Measurements from ENCODE around the gene ARHGEF40. TPM values are rescaled to one million over a fixed set of nuclear protein-coding genes. Genes with fewer than 3 reads are reported as not detected.

Gene ARHGEF40
- total RNA-seq, 8 experiments from 2014 or later: 15.0 to 61.4 (median 24.8) TPM

DNA sequence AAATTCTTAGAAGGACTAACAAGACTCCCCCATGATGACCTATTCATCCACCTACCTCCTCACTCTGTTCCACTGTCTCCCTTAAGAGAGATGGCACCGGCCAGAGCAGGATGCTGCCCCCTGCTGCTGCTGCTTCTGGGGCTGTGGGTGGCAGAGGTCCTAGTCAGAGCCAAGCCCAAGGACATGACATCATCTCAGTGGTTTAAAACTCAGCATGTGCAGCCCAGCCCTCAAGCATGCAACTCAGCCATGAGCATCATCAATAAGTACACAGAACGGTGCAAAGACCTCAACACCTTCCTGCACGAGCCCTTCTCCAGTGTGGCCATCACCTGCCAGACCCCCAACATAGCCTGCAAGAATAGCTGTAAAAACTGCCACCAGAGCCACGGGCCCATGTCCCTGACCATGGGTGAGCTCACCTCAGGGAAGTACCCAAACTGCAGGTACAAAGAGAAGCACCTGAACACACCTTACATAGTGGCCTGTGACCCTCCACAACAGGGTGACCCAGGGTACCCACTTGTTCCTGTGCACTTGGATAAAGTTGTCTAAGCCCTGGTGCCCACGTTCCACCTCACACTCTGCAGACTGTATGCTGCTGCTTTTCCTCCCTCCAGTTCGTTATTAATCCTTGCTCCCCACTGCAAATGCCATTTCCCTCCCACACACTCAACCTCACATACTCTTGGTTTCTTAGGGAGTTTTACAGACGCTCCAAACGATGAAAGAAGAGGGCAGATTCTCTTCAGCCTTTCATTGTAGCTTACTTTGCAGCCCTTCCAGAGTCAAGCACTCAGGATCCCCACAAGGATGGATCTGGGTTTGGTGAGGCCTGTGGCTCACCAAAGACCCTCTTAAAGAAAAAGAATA is 12.1 kb upstream of the ARHGEF40 start, which contains the start of gene RNASE8:
Gene RNASE8 (plus strand): TSS at position 20 of the 873 bp plus-strand sequence. CDS start 71 bp downstream, at position 91.
- no peak within 1 kb of the TSS for H3K4me3 ChIP-seq
- peak in 5 of 8 experiments; percentile 13 to 78 (median 39) for ATAC-seq (replicated peaks in 6 of 8)
- H3K4me1 ChIP-seq (replicated peaks in 1 of 2): peaks cover 0 to 4% of the 10 kb centered on the region in 2 donors
- in situ Hi-C loops (cut with MboI; ENCODE audit: low pct_unique_long_range_greater_than_20kb in 2 of 9, low sequenced_read_pairs in 9 of 9, unreplicated experiment in 9 of 9): no loop called here
- WGBS, 10 experiments: 8 to 90% (median 56%) methylated on average over 2 to 5 of the region's 8 CpGs; no CpG with 5 or more reads in 3 of the 10 experiments
- H3K27ac ChIP-seq: no peak within 1 kb of the TSS

DNA sequence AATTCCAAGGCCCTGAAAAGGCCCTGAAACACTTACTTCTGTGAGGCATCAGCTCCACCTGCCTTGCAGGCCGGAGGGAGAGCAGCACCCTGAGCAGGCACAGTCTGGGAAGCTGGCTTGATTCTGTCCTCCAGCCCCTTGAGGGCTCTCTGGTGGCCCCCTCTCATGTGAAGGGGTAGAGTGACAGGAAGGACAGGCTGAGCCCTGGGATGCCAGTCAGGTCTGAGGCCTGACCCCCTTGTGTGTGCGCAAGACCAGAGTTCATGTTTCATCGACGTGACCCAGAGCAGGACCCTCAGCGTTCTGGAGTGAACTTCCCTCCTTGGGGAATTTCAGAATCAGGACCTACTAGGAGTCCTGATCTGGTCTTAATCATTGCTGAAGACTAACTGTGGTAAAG is 11.2 kb upstream of the ARHGEF40 start:
- Histone ChIP-seq H3K4me1 (replicated peaks in 1 of 2) (peaks cover 0 to 4% of the 10 kb centered on the region in 2 donors), H3K27ac (no peak overlapping the region), H3K4me3 (no peak overlapping the region)
- no peak for ATAC-seq (replicated peaks in 6 of 8)
- WGBS, 10 experiments: 0 to 94% (median 82%) methylated on average over 1 to 4 of the region's 5 CpGs; no CpG with 5 or more reads in 3 of the 10 experiments
- in situ Hi-C loops (cut with MboI; ENCODE audit: low pct_unique_long_range_greater_than_20kb in 2 of 9, low sequenced_read_pairs in 9 of 9, unreplicated experiment in 9 of 9): no loop called here

DNA sequence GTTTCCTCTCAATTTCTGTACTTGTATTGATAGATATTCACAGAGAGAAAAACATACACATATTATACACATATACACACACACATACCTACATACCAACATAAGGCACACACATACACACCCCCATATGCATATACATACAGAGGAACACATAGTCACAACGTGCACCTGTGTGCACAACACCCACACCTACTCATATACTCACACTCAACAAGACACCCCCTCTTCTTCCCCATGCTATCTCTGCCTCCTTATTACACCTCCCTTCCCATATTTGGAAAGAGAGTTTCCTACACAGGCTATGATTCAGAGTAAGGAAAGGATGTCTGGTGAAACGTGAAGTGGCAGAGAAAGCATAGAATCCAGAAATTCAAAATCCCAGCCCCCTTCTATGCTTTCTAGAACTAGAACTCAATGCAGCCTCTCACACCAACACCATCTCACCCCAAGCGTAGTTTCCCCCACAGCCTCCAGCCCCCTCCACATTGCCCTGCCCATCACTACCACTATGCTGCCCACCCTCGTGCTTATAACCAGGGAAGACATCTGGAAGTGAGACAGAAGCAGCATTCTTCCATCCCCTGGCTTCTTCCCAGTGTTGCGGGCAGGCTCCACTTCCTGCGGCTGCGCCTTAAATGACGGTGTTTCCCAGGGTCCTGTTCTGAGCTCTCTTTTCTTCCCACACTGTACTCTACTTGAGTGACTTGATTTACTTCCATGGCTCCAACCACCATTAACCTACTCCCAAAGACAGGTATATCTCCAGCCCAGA is 10.1 kb upstream of the ARHGEF40 start:
- ATAC-seq (replicated peaks in 6 of 8): no peak
- H3K27ac ChIP-seq: no peak overlapping the region
- no peak overlapping the region for H3K4me3 ChIP-seq
- 10 to 97% (median 78%) methylated on average over 1 to 5 of the region's 8 CpGs; no CpG with 5 or more reads in 2 of the 10 experiments for WGBS, 10 experiments
- in situ Hi-C loops (cut with MboI; ENCODE audit: low pct_unique_long_range_greater_than_20kb in 2 of 9, low sequenced_read_pairs in 9 of 9, unreplicated experiment in 9 of 9): no loop called here
- H3K4me1 ChIP-seq (replicated peaks in 1 of 2): peaks cover 0 to 4% of the 10 kb centered on the region in 2 donors

DNA sequence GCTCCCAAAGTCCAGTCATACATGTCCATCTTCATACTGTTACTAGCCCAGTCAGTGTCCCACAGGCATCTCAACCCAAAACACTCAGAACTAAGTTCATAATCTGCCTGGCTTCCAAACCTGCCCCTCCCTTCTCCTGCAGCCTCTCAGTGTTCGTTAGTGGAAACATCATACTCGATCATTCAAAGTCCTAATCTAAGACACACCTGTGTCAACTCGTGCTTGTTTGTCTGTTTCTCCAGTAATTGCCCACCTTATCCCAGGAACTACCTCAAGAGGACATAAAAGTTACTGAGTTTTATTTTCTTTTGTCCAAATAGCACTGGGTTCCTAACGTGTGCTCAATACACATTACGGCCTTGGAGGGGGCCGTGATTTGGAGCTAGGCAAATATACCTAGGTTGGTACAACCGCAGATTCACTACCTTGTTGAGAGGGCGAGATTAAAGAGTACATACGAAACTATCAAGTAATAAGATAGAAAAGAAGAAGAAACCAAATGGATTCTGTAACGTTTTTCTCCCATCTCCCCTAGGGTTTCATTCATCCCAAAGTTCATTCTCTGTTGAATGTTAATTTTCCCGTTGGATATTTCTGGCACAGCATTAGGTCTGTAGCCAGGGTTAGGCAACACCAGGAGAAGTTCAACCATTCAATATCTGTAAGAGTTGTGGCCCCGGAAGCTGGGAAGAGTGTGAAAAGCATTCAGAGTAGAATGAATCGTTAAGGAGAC is 9.3 kb upstream of the ARHGEF40 start:
- WGBS, 10 experiments: 36 to 91% (median 73%) methylated on average over 2 to 13 of the region's 13 CpGs
- Histone ChIP-seq H3K4me1 (replicated peaks in 1 of 2) (no peaks in the 10 kb centered on the region), H3K4me3 (no peak overlapping the region), H3K27ac (no peak overlapping the region)
- ATAC-seq (replicated peaks in 6 of 8): no peak
- in situ Hi-C loops (cut with MboI; ENCODE audit: low pct_unique_long_range_greater_than_20kb in 2 of 9, low sequenced_read_pairs in 9 of 9, unreplicated experiment in 9 of 9): no loop called here

DNA sequence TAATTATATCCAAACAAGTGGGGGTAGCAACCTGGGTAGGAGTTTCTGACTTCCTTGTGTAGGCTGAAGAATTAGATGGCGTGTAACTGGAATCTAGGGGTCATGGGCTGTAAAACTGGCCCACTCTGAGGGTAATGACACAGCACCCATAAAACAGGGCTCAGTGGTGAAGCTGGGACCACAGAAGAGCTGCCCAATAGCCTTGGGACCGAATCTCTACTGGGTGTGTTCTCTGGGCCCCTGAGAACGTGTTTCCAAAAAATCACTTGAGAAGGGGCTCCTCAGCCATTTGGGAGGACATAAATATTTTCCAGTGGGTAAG is 8.8 kb upstream of the ARHGEF40 start:
- ATAC-seq (replicated peaks in 6 of 8): no peak
- in situ Hi-C loops (cut with MboI; ENCODE audit: low pct_unique_long_range_greater_than_20kb in 2 of 9, low sequenced_read_pairs in 9 of 9, unreplicated experiment in 9 of 9): no loop called here
- Histone ChIP-seq H3K27ac (no peak overlapping the region), H3K4me3 (no peak overlapping the region), H3K4me1 (replicated peaks in 1 of 2) (no peaks in the 10 kb centered on the region)
- 62 to 100% (median 72%) methylated on average over 1 to 3 of the region's 3 CpGs; no CpG with 5 or more reads in 4 of the 10 experiments for WGBS, 10 experiments

DNA sequence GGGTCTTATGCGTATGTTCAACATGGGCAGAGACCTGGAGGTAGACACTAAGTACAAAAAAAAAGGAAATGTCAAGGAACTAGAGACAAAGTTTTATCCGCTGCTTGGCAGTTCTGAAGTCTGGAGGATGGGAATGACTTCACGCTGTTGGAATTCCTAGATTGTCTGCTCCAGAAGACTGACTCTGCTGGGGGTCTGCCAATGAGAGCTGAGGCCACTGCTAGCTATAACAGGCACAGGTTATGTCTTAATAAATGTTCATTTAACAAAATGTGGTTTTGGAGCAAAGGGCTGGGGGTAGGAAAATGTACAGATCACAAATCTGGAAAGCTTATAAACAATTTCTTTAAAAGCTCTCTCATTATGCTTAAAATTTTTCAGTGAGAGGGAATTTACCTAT is 6.6 kb upstream of the ARHGEF40 start:
- H3K27ac ChIP-seq: no peak overlapping the region
- peak in 1 of 8 experiments; percentile 38 for ATAC-seq (replicated peaks in 6 of 8)
- in situ Hi-C loops (cut with MboI; ENCODE audit: low pct_unique_long_range_greater_than_20kb in 2 of 9, low sequenced_read_pairs in 9 of 9, unreplicated experiment in 9 of 9): no loop called here
- 15 to 83% (median 47%) methylated on average over 1 to 3 of the region's 3 CpGs for WGBS, 10 experiments
- H3K4me1 ChIP-seq (replicated peaks in 1 of 2): peaks cover 0 to 3% of the 10 kb centered on the region in 2 donors
- H3K4me3 ChIP-seq: no peak overlapping the region

DNA sequence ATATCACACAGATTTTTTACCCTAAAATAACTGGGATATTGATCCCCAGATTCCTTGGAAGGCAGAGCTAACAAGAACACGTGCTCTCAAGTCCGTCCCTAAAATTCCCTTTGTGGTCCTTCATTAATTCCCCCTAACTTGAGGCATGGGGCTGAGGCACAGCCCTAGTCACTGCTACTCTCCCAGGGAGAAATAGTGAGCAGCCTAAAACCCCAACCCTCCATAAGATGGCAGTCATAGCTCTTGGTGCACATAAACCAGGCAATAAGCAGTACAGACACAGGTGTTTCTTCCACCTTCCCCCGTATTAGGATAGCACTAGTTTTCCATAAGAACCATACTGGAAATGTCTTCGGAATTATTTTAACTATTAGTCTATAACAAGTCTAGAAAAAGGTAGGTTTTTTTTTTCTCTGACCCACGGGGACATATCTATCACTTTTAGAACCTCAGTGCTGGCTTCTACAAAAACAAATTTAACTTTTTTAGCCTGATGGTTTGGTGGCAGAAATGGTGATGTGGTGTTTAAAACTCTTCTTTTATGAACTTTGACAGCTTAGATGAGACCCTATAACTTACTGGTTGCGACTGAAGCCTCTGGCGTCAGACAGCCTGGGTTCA is 3.1 kb upstream of the ARHGEF40 start:
- Histone ChIP-seq H3K4me1 (replicated peaks in 1 of 2) (peaks cover 9 to 13% of the 10 kb centered on the region in 2 donors), H3K4me3 (no peak overlapping the region), H3K27ac (no peak overlapping the region)
- WGBS, 10 experiments: 42 to 100% (median 67%) methylated on average over 3 to 7 of the region's 7 CpGs
- in situ Hi-C loops (cut with MboI; ENCODE audit: low pct_unique_long_range_greater_than_20kb in 2 of 9, low sequenced_read_pairs in 9 of 9, unreplicated experiment in 9 of 9): no loop called here
- no peak for ATAC-seq (replicated peaks in 6 of 8)

DNA sequence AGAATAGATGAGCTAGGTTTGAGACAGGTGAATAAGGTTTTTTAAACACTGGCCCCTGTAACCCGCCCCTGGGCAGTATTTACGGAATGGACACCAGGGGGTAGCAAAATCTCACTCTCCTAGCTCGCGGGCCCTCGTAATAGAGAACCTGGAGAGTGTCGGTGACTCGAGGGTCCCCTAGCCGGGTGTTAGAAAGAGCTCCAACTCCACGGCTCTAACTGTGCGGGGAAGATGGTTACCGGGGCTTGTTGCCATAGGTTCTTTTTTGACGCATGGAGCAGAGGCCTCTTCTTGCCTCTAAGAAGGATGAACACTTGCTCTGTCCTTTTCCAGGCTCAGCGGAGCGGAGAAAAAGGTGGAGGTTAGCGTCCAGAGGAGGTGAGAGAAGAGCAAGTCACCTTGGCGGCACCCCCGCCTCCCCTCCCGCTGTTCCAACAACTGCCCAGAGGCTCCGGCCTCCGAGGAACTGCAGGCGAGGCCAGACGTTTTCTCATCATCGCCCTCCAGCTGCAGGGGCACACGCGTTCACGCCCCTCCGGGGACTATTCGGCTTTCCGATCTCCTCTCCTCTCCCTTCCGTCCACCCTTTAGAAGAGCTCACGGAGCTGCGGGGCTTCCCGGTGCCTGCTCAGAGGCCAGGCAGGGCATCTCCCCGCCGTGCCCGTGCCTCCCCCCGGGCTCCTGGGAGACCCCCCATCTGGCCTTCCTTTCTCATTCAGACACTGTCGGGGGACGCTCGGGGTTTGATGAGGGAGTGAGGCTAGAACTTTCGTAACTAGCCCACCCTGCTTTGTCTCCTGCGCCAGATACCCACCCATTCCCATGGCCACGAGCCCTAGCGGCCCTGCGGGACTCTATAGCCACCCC is 1.4 kb upstream of the ARHGEF40 start:
- in situ Hi-C loops (cut with MboI; ENCODE audit: low pct_unique_long_range_greater_than_20kb in 2 of 9, low sequenced_read_pairs in 9 of 9, unreplicated experiment in 9 of 9): no loop called here
- peaks cover 11 to 16% of the 10 kb centered on the region in 2 donors for H3K4me1 ChIP-seq (replicated peaks in 1 of 2)
- peak overlapping the region; percentile 91 to 94 for H3K27ac ChIP-seq
- H3K4me3 ChIP-seq: peak overlapping the region; percentile 60 to 89 (median 79)
- WGBS, 10 experiments: 0 to 30% (median 20%) methylated on average over 1 to 6 of the region's 45 CpGs; no CpG with 5 or more reads in 3 of the 10 experiments
- peak in 4 of 8 experiments; percentile 5 to 9 (median 6) for ATAC-seq (replicated peaks in 6 of 8)

DNA sequence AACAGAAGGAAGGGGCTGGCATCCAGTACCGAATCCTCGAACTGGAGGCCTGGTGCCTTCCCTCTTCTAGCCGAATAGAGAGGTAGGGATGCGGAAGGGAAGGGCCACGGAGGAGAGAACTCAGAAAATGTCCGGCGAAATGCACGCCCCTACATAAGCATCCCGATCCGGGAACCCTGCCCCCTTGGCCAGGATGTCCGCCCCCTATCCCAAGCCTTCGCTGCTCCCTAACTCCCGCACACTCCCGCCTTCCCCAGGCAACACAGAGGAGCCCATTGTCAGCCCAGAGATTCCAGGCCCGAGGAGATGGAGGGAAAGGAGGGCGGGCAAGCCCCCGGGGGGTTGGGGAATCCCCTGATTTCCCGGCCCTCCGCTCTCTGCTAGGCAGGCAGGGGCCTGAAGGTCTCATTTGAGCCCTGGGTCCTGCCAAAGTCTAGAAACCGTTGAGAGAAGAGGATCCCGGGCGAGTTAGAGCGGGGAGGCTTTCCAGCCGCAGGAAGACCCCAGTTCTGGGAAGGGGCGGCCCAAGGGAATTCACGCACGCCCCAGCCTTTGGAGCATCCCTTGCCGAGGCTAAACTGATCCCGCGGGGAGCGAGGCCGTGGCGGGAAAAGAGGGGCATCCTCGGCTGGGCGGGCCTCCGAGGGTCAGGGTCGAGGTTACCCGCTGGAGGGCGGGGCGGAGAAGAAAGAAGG is 569 bp upstream of the ARHGEF40 start:
- Histone ChIP-seq H3K27ac (peak overlapping the region; percentile 91 to 94), H3K4me3 (peak overlapping the region; percentile 60 to 89 (median 79)), H3K4me1 (replicated peaks in 1 of 2) (peaks cover 11 to 16% of the 10 kb centered on the region in 2 donors)
- WGBS, 10 experiments: 0 to 7% (median 0%) methylated on average over 1 to 9 of the region's 40 CpGs; no CpG with 5 or more reads in 7 of the 10 experiments
- ATAC-seq (replicated peaks in 6 of 8): peak in 7 of 8 experiments; percentile 4 to 45 (median 32)
- in situ Hi-C loops (cut with MboI; ENCODE audit: low pct_unique_long_range_greater_than_20kb in 2 of 9, low sequenced_read_pairs in 9 of 9, unreplicated experiment in 9 of 9): no loop called here

DNA sequence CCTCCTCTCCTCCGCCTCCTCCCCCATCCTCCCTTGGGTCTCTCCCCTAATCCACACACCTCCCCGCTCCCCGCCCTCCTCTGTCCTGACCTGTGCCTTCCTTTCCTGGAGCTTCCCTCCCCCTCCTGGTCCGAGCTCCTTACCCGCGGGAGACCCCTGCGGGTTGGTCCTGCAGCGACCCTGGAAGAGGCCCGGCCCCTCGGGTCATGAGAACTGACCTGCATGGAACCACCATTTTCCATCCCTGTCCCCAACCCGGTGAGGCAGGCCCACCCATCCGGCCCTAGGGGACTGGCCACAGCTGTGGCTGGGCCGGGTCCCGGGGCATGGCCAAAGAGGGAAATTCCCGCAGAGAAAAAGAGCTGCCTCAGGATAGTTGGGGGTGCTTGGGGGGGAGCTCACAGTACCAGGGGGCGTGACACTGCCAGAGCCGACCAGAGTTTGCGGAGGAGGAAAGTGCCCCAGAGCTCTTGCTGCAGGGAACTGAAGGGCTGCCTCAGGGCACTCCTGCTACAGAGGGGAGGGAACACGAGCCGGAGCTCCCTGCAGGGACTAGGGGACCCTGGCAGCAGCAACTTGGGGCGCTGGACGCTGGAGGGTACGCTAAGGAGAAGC is 613 bp downstream of the ARHGEF40 start:
- Histone ChIP-seq H3K27ac (peak overlapping the region; percentile 91 to 94), H3K4me1 (replicated peaks in 1 of 2) (peaks cover 11 to 16% of the 10 kb centered on the region in 2 donors), H3K4me3 (peak overlapping the region; percentile 60 to 89 (median 79))
- WGBS, 10 experiments: 0 to 7% (median 6%) methylated on average over 1 to 3 of the region's 23 CpGs; no CpG with 5 or more reads in 7 of the 10 experiments
- peak; percentile 9 to 43 (median 22) for ATAC-seq (replicated peaks in 6 of 8)
- in situ Hi-C loops (cut with MboI; ENCODE audit: low pct_unique_long_range_greater_than_20kb in 2 of 9, low sequenced_read_pairs in 9 of 9, unreplicated experiment in 9 of 9): no loop called here

Measured in motor neuron (in vitro differentiated cells).